HepG2 (cell line): ENCODE data around the gene TOM1L1. TPM values are rescaled to one million over a fixed set of nuclear protein-coding genes. Genes with fewer than 3 reads are reported as not detected.
A peak's percentile ranks its signal among the peaks of the same experiment; 100 is the strongest.

Source experiments
- CC2D1A ChIP-seq: sonication (generic); formaldehyde crosslinking; IDR thresholded peaks from 2 replicates; pipeline ENCODE4 v1.8.1; 2023; ENCODE audit warnings: mild to moderate bottlenecking, missing genetic modification reagents
- CENPT ChIP-seq: sonication (generic); formaldehyde crosslinking; IDR thresholded peaks from 2 replicates; pipeline ENCODE4 v1.8.0; 2022; ENCODE audit warnings: low read depth, mild to moderate bottlenecking, moderate library complexity, missing genetic modification reagents
- CHD2 ChIP-seq: IDR thresholded peaks from 2 replicates; pipeline ENCODE4 v1.6.1; 2011; ENCODE audit warnings: low read depth, low read length, improper control_type of control experiment
- FOXM1 ChIP-seq: sonication (generic); formaldehyde crosslinking; IDR thresholded peaks from 2 replicates; pipeline ENCODE4 v1.5.0; 2020; ENCODE audit warnings: missing genetic modification reagents
- HNRNPH1 ChIP-seq: fragments of 200-400 bp; formaldehyde crosslinking; optimal IDR thresholded peaks from 2 replicates; pipeline ENCODE3; 2017; ENCODE audit warnings: mild to moderate bottlenecking, low read depth, low read length
- IKZF1 ChIP-seq: fragments of 450-650 bp; IDR thresholded peaks from 2 replicates; pipeline ENCODE4 v1.7.1; 2016
- KDM4B ChIP-seq: sonication (generic); formaldehyde crosslinking; IDR thresholded peaks from 2 replicates; pipeline ENCODE4 v1.4.0; 2020; ENCODE audit warnings: missing genetic modification reagents
- MBD4 ChIP-seq: IDR thresholded peaks from 2 replicates; pipeline ENCODE4 v1.6.1; 2012; ENCODE audit warnings: low read length, inconsistent platforms, borderline replicate concordance
- PAF1 ChIP-seq: IDR thresholded peaks from 2 replicates; pipeline ENCODE4 v1.6.1; 2016; ENCODE audit warnings: missing genetic modification reagents, missing compliant biosample characterization
- PAX8 ChIP-seq: sonication (generic); formaldehyde crosslinking; IDR thresholded peaks from 2 replicates; pipeline ENCODE4 v1.8.0; 2022; ENCODE audit warnings: mild to moderate bottlenecking, missing genetic modification reagents, borderline replicate concordance
- REL ChIP-seq: sonication (generic); formaldehyde crosslinking; conservative IDR thresholded peaks from 2 replicates; pipeline ENCODE4 v1.8.0; 2022; ENCODE audit warnings: mild to moderate bottlenecking, missing genetic modification reagents, moderate library complexity
- ZFP36L2 ChIP-seq: sonication (generic); formaldehyde crosslinking; IDR thresholded peaks from 2 replicates; pipeline ENCODE4 v1.4.0; 2020; ENCODE audit warnings: missing genetic modification reagents
- ZNF496 ChIP-seq: sonication (generic); formaldehyde crosslinking; IDR thresholded peaks from 2 replicates; pipeline ENCODE4 v1.8.1; 2023; ENCODE audit warnings: mild to moderate bottlenecking, moderate library complexity, missing genetic modification reagents; ENCODE audit not compliant: insufficient replicate concordance
- ZNF530 ChIP-seq: sonication (generic); formaldehyde crosslinking; IDR thresholded peaks from 2 replicates; pipeline ENCODE4 v1.5.0; 2020; ENCODE audit warnings: low read depth, mild to moderate bottlenecking, missing genetic modification reagents
- ZNF556 ChIP-seq: sonication (generic); formaldehyde crosslinking; IDR thresholded peaks from 2 replicates; pipeline ENCODE4 v1.4.0; 2020; ENCODE audit warnings: mild to moderate bottlenecking, missing genetic modification reagents, borderline replicate concordance
- ZNF577 ChIP-seq: sonication (generic); formaldehyde crosslinking; IDR thresholded peaks from 2 replicates; pipeline ENCODE4 v1.4.0; 2020; ENCODE audit warnings: mild to moderate bottlenecking, low read depth, missing genetic modification reagents, borderline replicate concordance
- ZNF703 ChIP-seq: sonication (generic); formaldehyde crosslinking; IDR thresholded peaks from 2 replicates; pipeline ENCODE4 v1.5.1; 2020; ENCODE audit warnings: missing genetic modification reagents, mild to moderate bottlenecking, moderate library complexity, borderline replicate concordance
- polyA plus RNA-seq, 8 experiments: library from polyadenylated mRNA; depleted of rRNA in 3 of 8; stranded (reverse) in 7 of 8; unstranded in 1 of 8; fragments of >200 nt; fragmentation: Illumina TruSeq in 4 of 8; extraction: Trizol in 4 of 8; gene quantifications; 2 replicates each; pipeline versions ENCODE4 v1.2.1 to v1.2.3, GENCODE V29; 2011 to 2016; ENCODE audit warnings: low read depth in 4 of 8, missing spikeins in 1 of 8, mixed read lengths in 1 of 8; ENCODE audit not compliant: insufficient read depth in 1 of 8
- total RNA-seq, 5 experiments: library from RNA; depleted of rRNA; stranded (reverse); fragments of >200 nt; fragmentation: Illumina TruSeq; extraction: Trizol; gene quantifications; 2 replicates each; pipeline ENCODE4 v1.2.3, GENCODE V29; 2016; ENCODE audit warnings: low read depth in 1 of 5
- TF ChIP-seq, protein P1 (sequence below): sonication (generic); formaldehyde crosslinking; IDR thresholded peaks from 2 replicates; pipeline ENCODE4 v1.8.0; 2022; ENCODE audit warnings: low read depth, missing genetic modification reagents
- TF ChIP-seq, protein P2 (sequence below): sonication (generic); formaldehyde crosslinking; IDR thresholded peaks from 2 replicates; pipeline ENCODE4 v1.5.1; 2020; ENCODE audit warnings: missing genetic modification reagents, mild to moderate bottlenecking, borderline replicate concordance
- TF ChIP-seq, protein P3 (sequence below), 2 experiments: IDR thresholded peaks; 2 replicates each; pipeline ENCODE4 v1.6.1; 2011 to 2012; ENCODE audit warnings: low read length in 2 of 2, borderline replicate concordance in 1 of 2, low read depth in 1 of 2, mild to moderate bottlenecking in 1 of 2, moderate library complexity in 1 of 2

The TOM1L1 gene
- total and polyA plus RNA-seq, 2 of the 13 experiments (the other 11 are each of a cell fraction or from before 2014, with no cell fraction given): 45.3 to 51.3 TPM

DNA sequence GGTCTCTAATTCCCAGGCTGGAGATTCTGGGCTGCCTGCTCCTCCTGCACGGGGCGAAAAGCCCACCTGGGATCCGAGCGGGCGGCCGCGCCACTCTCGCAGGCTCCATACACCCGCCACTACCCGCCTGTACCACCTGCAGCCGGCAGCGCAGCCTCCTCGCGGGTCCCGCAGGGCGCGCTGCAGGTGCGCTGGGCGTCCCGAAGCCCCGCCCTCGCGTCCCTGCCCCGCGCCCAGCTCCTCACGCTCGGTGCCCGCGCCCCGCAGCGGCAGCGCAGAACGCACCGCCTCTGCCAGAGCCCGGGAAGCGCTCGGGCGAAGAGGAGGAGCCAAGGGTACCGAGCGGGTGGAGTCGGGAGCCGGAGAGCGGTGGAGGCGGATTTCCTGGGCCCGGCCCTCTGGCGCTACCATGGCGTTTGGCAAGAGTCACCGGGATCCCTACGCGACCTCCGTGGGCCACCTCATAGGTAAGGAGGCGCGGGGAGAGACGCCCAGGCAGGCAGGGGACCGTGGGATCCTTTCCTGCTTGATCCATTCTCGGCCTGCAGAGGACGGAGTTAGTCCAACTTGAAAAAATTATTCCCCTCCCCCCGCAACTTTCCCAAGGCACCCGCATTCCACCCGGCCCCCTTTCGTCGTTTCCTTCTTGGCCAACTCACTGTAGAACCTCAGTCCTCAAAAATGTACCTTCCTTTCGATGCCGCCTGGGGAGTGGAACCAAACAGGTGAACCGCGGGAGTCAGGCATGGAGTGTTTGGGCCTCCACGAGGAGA lies at the start of gene TOM1L1 (continued):
- no peak for TF ChIP-seq ZNF496 (CRISPR knock-in tag)
- no peak for TF ChIP-seq KDM4B (CRISPR knock-in tag)
- no peak for TF ChIP-seq MBD4
- no peak for TF ChIP-seq CC2D1A
- TF ChIP-seq CHD2: no peak
- TF ChIP-seq ZFP36L2: no peak
- no peak for TF ChIP-seq ZNF530
- TF ChIP-seq, protein P1, sequence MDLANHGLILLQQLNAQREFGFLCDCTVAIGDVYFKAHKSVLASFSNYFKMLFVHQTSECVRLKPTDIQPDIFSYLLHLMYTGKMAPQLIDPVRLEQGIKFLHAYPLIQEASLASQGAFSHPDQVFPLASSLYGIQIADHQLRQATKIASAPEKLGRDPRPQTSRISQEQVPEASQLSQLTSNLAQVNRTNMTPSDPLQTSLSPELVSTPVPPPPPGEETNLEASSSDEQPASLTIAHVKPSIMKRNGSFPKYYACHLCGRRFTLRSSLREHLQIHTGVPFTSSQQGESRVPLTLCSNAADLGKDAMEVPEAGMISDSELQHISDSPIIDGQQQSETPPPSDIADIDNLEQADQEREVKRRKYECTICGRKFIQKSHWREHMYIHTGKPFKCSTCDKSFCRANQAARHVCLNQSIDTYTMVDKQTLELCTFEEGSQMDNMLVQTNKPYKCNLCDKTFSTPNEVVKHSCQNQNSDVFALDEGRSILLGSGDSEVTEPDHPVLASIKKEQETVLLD: peak; percentile 87
- peak; percentile 89; the same call in 1 of the 2 replicates for TF ChIP-seq REL (CRISPR knock-in tag)
- no peak for TF ChIP-seq PAX8
- peak; percentile 81; the same call in 1 of the 2 replicates for TF ChIP-seq ZNF556 (CRISPR knock-in tag)
- TF ChIP-seq, protein P2, sequence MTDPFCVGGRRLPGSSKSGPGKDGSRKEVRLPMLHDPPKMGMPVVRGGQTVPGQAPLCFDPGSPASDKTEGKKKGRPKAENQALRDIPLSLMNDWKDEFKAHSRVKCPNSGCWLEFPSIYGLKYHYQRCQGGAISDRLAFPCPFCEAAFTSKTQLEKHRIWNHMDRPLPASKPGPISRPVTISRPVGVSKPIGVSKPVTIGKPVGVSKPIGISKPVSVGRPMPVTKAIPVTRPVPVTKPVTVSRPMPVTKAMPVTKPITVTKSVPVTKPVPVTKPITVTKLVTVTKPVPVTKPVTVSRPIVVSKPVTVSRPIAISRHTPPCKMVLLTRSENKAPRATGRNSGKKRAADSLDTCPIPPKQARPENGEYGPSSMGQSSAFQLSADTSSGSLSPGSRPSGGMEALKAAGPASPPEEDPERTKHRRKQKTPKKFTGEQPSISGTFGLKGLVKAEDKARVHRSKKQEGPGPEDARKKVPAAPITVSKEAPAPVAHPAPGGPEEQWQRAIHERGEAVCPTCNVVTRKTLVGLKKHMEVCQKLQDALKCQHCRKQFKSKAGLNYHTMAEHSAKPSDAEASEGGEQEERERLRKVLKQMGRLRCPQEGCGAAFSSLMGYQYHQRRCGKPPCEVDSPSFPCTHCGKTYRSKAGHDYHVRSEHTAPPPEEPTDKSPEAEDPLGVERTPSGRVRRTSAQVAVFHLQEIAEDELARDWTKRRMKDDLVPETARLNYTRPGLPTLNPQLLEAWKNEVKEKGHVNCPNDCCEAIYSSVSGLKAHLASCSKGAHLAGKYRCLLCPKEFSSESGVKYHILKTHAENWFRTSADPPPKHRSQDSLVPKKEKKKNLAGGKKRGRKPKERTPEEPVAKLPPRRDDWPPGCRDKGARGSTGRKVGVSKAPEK: no peak
- TF ChIP-seq ZNF703 (CRISPR knock-in tag): no peak; the same call in 1 of the 2 replicates
- TF ChIP-seq IKZF1: no peak
- TF ChIP-seq HNRNPH1: no peak
- TF ChIP-seq, protein P3, sequence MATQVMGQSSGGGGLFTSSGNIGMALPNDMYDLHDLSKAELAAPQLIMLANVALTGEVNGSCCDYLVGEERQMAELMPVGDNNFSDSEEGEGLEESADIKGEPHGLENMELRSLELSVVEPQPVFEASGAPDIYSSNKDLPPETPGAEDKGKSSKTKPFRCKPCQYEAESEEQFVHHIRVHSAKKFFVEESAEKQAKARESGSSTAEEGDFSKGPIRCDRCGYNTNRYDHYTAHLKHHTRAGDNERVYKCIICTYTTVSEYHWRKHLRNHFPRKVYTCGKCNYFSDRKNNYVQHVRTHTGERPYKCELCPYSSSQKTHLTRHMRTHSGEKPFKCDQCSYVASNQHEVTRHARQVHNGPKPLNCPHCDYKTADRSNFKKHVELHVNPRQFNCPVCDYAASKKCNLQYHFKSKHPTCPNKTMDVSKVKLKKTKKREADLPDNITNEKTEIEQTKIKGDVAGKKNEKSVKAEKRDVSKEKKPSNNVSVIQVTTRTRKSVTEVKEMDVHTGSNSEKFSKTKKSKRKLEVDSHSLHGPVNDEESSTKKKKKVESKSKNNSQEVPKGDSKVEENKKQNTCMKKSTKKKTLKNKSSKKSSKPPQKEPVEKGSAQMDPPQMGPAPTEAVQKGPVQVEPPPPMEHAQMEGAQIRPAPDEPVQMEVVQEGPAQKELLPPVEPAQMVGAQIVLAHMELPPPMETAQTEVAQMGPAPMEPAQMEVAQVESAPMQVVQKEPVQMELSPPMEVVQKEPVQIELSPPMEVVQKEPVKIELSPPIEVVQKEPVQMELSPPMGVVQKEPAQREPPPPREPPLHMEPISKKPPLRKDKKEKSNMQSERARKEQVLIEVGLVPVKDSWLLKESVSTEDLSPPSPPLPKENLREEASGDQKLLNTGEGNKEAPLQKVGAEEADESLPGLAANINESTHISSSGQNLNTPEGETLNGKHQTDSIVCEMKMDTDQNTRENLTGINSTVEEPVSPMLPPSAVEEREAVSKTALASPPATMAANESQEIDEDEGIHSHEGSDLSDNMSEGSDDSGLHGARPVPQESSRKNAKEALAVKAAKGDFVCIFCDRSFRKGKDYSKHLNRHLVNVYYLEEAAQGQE (IDR thresholded peaks at IDR 0.05; ENCODE audit: borderline replicate concordance in 1 of 2, low read depth in 1 of 2, low read length in 2 of 2): no peak
- TF ChIP-seq PAF1 (CRISPR knock-in tag): no peak
- TF ChIP-seq FOXM1 (CRISPR knock-in tag): no peak
- TF ChIP-seq CENPT: 0 out of 2 replicates have a peak, but pooled peaks have one; percentile 34
- 0 out of 2 replicates have a peak, but pooled peaks have one; percentile 28 for TF ChIP-seq ZNF577 (CRISPR knock-in tag)
